Measurements from ENCODE around the gene DDX31.

Gene DDX31

GRCh38 chr9:132616725-132617124 is 53.1 kb downstream of the DDX31 start:
- no peak for DNase-seq (ENCODE audit: low read depth in 1 of 2, low spot score in 1 of 2)
- Histone ChIP-seq H3K27ac (replicated peaks) (no peak overlapping the region), H3K4me3 (replicated peaks; ENCODE audit: insufficient read depth, low read length) (no peak overlapping the region), H3K27me3 (ENCODE audit: insufficient read depth, poor library complexity, severe bottlenecking) (no peaks in the 10 kb centered on the region)
- TF ChIP-seq, protein P1, sequence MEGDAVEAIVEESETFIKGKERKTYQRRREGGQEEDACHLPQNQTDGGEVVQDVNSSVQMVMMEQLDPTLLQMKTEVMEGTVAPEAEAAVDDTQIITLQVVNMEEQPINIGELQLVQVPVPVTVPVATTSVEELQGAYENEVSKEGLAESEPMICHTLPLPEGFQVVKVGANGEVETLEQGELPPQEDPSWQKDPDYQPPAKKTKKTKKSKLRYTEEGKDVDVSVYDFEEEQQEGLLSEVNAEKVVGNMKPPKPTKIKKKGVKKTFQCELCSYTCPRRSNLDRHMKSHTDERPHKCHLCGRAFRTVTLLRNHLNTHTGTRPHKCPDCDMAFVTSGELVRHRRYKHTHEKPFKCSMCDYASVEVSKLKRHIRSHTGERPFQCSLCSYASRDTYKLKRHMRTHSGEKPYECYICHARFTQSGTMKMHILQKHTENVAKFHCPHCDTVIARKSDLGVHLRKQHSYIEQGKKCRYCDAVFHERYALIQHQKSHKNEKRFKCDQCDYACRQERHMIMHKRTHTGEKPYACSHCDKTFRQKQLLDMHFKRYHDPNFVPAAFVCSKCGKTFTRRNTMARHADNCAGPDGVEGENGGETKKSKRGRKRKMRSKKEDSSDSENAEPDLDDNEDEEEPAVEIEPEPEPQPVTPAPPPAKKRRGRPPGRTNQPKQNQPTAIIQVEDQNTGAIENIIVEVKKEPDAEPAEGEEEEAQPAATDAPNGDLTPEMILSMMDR (IDR thresholded peaks at IDR 0.05; ENCODE audit: insufficient read depth, low read length): no peak
- TF ChIP-seq SPI1 (IDR thresholded peaks at IDR 0.05; ENCODE audit: borderline replicate concordance, low read depth): no peak
- no peak for TF ChIP-seq REST (IDR thresholded peaks at IDR 0.05; ENCODE audit: insufficient replicate concordance, low read depth)
- TF ChIP-seq POLR2AphosphoS5 (IDR thresholded peaks at IDR 0.05; ENCODE audit: low read depth): no peak
- no peak for TF ChIP-seq GABPA (IDR thresholded peaks at IDR 0.05; ENCODE audit: low read depth)

- Histone ChIP-seq H3K27me3 (ENCODE audit: insufficient read depth, poor library complexity, severe bottlenecking) (no peaks in the 10 kb centered on the region), H3K4me3 (replicated peaks; ENCODE audit: insufficient read depth, low read length) (no peak overlapping the region), H3K27ac (replicated peaks) (no peak overlapping the region)
- no peak for DNase-seq (ENCODE audit: low read depth in 1 of 2, low spot score in 1 of 2)
- no peak for TF ChIP-seq GABPA (IDR thresholded peaks at IDR 0.05; ENCODE audit: low read depth)
- TF ChIP-seq POLR2AphosphoS5 (IDR thresholded peaks at IDR 0.05; ENCODE audit: low read depth): no peak
- TF ChIP-seq, protein P1 (IDR thresholded peaks at IDR 0.05; ENCODE audit: insufficient read depth, low read length): no peak
- no peak for TF ChIP-seq SPI1 (IDR thresholded peaks at IDR 0.05; ENCODE audit: borderline replicate concordance, low read depth)
- no peak for TF ChIP-seq REST (IDR thresholded peaks at IDR 0.05; ENCODE audit: insufficient replicate concordance, low read depth)
Measured at GRCh38 chr9:132615774-132616173, 54.0 kb downstream of the DDX31 start.

DNA sequence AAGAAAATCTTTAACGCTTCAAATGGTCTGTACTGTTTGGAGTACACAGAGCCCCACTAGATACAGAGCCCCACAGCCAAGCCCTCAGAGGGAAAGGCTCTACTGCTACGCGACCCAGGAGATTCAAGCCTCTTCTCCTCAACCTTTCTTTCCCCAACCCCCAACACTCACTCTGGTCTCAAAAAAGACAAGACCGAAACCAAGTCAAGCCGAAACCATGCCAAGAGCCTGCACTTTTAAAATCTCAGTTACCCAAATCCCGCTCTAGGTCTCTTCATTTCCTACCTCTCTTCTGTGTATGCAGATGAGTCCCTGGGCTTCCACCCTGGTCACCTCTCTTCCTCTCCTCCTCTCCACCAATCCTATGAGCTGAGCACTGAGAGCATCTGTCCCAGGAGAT is 55.5 kb downstream of the DDX31 start:
- Histone ChIP-seq H3K4me3 (replicated peaks; ENCODE audit: insufficient read depth, low read length) (no peak overlapping the region), H3K27me3 (ENCODE audit: insufficient read depth, poor library complexity, severe bottlenecking) (no peaks in the 10 kb centered on the region), H3K27ac (replicated peaks) (no peak overlapping the region)
- DNase-seq (ENCODE audit: low read depth in 1 of 2, low spot score in 1 of 2): no peak
- TF ChIP-seq, protein P1 (IDR thresholded peaks at IDR 0.05; ENCODE audit: insufficient read depth, low read length): no peak

- no peak for TF ChIP-seq GABPA (IDR thresholded peaks at IDR 0.05; ENCODE audit: low read depth)
- TF ChIP-seq, protein P1 (IDR thresholded peaks at IDR 0.05; ENCODE audit: insufficient read depth, low read length): no peak
- TF ChIP-seq SPI1 (IDR thresholded peaks at IDR 0.05; ENCODE audit: borderline replicate concordance, low read depth): no peak
- TF ChIP-seq POLR2AphosphoS5 (IDR thresholded peaks at IDR 0.05; ENCODE audit: low read depth): no peak
- no peak for TF ChIP-seq REST (IDR thresholded peaks at IDR 0.05; ENCODE audit: insufficient replicate concordance, low read depth)
- Histone ChIP-seq H3K27me3 (ENCODE audit: insufficient read depth, poor library complexity, severe bottlenecking) (no peaks in the 10 kb centered on the region), H3K4me3 (replicated peaks; ENCODE audit: insufficient read depth, low read length) (no peak overlapping the region), H3K27ac (replicated peaks) (no peak overlapping the region)
- DNase-seq (ENCODE audit: low read depth in 1 of 2, low spot score in 1 of 2): no peak
Measured at GRCh38 chr9:132610661-132611060, 59.1 kb downstream of the DDX31 start.
